NOMO-1 treated with dmso at 0.1 percent for 144 hours (cell line): ENCODE results near the gene CDH23.

Experiments used
- DNase-seq: peaks from one replicate; lab custom pipeline; 2025; ENCODE audit not compliant: unreplicated experiment; lab: John Stamatoyannopoulos, UW

Gene CDH23

GRCh38 chr10:71727738-71728737 is 331.3 kb downstream of the CDH23 start:
- peak; percentile 95 for DNase-seq

GRCh38 chr10:71729161-71729636 is 332.5 kb downstream of the CDH23 start:
- DNase-seq: peak; percentile 60

DNA sequence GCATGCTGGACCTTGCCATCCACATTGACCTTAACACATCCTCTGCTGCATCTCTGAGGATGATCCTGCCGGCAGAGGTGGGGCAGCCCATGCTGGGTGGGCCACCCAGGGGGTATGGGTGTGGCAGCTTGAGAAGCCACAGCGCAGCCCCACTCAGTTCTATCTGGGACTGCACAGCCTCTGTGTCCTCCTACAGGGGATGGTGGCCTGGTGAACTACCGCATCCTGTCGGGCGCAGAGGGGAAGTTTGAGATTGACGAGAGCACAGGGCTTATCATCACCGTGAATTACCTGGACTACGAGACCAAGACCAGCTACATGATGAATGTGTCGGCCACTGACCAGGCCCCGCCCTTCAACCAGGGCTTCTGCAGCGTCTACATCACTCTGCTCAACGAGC is 335.1 kb downstream of the CDH23 start:
- DNase-seq: no peak

DNA sequence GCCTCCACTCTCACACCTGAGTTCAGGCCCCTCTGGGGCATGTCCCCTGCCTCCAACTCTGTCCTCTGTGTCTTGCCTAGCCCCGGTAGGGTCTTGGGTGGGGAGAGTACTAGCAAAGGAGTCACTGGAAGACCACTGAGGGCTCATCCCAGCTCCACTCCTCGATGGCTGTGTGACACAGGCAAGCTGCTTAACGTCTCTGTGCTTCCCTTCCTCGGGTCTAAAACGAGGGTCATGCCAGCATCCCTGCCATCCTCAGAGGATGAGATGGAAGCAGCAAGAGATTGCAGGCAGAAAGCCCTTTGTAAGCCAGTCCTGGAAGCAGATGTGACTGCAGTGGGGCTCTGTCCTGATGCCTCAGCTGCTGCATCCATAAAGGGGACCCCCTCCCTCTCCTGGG is 338.1 kb downstream of the CDH23 start:
- DNase-seq: no peak

DNA sequence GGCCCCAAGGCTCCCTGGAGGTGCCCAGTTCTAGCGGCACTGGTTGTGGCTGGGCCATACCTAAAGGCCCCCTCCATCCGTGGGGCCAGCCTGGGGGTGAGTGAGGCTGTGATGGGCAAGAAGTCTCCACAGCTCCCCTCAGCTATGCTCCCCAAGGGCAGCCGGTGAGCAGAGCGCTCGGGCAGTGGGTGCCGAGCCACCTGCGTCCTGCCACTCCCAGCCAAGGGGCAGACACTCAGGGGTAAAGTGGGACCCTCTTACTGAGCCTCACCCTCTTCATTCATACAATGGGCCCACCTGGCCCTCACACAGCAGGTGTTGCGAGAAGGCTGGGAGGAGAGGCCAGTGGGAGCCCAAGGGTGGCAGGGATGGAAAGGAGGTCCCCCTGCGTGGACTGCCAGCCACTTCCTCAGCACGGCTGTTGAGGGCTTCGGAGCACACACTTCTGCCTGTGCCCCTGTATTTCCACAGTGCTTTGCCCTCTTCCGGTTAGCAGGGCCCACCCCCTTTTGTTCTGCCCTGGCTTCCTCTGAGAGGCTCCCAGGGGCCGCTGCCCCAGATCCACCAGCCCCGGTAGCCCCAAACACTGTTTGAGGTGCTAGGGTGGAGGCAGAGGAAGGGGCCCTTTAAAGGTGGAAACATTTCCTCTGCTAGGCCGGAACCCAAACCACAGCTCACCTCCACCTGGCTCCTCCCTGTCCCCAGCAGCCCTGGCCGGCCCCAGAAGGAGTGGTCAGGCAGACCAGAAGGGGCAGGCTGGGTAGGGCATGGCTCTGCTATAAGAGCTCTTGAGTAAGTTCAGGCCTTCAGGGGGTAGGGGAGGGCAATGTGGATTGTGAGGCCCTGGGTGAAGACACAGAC is 339.2 kb downstream of the CDH23 start:
- DNase-seq: peak; percentile 51

DNA sequence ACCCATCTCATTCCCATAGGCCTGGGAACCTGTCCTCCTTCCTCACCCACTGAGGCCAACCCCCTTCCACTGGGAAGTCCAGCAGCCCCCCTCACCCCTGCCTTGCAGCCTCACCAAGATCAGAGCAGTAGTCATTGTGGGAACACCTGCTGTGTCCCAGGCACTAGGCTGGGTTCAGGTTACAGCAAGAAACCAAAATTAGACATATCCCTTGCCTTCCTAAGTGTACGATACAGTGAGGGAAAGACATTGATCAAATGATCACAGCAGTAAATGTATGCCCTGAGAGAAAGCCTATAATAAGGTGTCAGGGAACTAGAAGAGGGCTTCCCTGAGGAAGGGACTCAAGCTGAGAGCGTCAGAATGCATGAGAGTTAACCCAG is 339.8 kb downstream of the CDH23 start:
- no peak for DNase-seq

DNA sequence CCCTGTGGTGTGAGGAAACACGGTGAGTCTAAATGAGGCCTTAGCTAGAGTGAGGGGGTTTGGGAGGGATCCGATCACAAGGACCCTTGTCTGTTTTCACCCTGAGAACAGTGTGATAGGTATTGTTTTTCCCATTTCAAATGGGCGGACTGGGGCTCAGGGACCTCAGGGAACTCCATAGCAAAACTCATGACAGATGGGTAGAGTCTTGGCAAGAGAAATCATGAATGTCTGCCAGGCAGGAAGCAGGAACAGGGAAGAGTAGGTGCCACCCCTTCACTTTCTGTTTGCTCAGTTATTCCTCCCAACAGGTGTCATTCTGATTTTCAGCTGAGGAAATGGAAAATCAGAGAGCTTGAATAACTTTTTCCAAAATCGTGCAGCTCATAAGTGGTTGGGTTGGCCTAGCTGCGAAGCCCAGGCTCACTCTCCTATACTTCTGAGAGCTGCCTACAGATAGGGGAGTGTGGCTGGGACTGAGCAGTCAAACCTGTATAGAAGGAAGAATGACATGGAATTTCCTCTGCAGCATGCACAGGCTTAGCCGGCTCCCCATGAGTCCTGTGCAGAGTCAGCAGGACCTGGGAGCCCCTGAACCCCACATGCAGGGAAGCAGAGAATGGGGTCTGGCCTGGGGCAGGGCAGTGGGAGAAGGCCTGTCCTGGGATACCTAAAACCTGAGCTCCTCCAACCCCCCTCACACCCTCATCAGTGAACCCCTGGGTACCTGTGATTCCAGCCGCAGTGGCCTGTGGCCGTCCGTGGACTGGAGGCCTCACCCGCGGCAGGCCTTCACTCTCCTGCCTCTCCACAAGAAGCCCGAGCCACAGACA is 340.5 kb downstream of the CDH23 start:
- no peak for DNase-seq

DNA sequence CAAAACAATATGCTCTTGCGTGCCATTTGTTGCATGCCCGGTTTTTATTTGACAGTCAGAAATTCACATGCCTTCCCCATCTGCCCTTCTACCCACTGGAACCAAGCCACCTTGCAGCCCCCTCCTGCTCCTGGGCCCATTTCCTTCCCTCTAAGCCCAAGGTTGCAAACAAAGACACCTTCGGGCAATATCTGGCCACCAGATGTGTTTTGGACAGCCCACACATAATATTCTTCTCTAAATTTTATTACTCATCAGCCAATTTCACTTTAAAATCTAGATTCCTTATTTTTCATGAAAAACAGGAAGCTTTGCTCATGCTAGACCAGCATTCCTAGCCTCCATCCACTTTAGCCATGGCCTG is 341.1 kb downstream of the CDH23 start:
- DNase-seq: no peak

DNA sequence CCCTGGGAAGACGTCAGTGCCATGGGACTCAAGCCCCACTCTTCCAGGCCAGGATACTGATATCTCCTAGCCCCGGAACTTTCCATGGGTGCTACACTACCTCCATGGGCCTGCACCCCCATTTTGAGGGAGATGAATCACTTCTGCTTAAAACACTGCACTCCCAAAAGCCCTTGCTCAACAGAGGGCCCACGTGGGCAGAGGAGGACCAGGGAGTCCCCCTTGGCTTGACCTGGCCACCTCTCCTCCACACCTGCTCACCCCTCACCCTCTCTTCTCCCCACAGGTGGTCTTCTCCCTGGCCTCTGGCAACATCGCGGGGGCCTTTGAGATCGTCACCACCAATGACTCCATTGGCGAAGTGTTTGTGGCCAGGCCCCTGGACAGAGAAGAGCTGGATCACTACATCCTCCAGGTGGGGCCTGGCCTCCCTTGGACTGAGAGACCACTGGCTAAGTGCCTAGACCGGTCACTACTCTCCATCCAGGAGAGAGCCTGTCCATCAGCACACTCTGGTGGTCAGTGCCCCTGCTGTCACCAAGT is 342.7 kb downstream of the CDH23 start:
- no peak for DNase-seq

- DNase-seq: no peak
Measured at GRCh38 chr10:71740069-71740653, 343.4 kb downstream of the CDH23 start.

DNA sequence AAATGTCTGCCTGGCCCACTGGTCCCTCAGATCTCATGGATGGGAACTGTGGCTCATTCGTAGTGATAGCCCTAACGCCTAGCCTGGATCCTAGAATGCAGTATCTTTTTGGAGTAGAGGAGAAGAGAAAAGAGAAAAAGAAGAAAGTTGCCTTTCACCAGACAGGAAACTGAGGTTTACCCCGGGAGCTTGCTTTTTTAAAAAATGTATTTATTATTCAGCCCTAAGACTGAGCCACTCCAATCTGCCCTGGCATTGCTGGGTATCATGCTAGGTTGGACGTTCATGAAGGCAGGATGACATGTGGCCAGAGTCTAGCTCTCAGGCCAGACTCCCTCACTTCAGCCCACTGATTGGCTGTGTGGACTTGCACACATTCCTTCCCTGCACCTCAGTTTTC is 344.3 kb downstream of the CDH23 start:
- no peak for DNase-seq

DNA sequence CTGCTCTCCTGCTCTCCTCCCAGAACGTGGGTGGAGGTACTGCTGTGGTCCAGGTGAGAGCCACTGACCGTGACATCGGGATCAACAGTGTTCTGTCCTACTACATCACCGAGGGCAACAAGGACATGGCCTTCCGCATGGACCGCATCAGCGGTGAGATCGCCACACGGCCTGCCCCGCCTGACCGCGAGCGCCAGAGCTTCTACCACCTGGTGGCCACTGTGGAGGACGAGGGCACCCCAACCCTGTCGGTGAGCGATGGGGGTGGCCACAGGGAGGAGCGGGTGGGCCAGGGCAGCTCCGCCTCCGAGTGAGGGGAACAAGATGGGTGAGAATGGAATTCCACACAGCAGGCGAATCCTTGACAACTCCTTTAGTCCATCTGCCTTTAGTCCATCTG is 345.0 kb downstream of the CDH23 start:
- no peak for DNase-seq

- no peak for DNase-seq
Measured at GRCh38 chr10:71742301-71743088, 345.8 kb downstream of the CDH23 start.

- no peak for DNase-seq
Measured at GRCh38 chr10:71743089-71743838, 346.5 kb downstream of the CDH23 start.

DNA sequence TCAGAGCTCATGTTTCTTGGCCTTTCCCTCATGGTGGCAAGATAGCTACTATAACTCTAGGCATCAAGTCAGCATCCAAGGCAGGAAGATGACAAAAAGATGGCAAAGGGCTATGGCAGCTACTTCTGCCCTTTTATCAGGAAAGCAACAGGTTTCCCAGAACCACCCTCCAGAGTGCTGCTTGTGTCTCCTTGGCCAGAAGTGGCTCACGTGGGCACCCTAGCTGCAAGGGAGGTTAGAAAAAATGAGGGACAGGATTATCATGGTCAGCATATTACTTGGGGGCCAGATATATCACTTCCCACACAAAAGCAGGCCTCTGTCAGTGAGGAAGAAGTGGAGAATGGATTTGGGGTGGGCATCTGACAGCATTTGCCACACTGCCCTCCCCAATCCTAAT is 347.1 kb downstream of the CDH23 start:
- no peak for DNase-seq

GRCh38 chr10:71744897-71745663 is 348.4 kb downstream of the CDH23 start:
- no peak for DNase-seq

DNA sequence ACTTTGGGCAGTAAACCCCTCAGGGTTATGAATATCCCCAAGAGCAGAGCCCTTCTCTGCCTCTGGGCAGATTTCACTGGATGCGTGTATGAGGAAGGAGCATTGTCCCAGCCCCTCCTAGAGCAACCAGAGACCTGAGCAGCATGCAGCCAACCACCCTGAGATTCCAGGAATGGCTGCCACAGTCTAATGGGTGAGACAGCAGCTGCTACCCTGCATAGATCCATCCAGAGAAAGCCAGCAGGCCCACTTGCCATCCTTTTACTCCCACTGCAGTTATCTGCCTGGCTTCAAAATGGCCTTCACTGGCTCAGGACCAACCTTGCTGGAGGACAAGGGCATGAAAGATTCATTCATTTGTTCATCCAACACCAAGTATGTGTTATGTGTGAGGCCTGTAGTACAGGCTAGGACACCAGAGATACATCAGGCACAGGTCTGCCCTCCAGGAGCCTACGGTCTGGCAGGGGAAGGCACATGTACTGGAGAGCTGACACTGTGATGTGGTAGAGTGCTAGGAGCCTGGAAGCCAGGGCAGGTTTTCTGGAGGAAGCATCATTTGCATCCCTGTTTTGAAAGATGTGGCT is 349.0 kb downstream of the CDH23 start:
- DNase-seq: no peak
